HG03571 (cell line): Measurements from ENCODE around the gene WDR12.
"Not testable (repeated sequence)": the region's sequence is repeated elsewhere in the genome, so short reads cannot be mapped to it uniquely, and the experiment has no call there.

Experiments
- ATAC-seq: cut with Tn5 transposase; IDR thresholded peaks from one replicate; pipeline ENCODE4 v1.9.1; 2021; ENCODE audit not compliant: unreplicated experiment

WDR12 gene

DNA sequence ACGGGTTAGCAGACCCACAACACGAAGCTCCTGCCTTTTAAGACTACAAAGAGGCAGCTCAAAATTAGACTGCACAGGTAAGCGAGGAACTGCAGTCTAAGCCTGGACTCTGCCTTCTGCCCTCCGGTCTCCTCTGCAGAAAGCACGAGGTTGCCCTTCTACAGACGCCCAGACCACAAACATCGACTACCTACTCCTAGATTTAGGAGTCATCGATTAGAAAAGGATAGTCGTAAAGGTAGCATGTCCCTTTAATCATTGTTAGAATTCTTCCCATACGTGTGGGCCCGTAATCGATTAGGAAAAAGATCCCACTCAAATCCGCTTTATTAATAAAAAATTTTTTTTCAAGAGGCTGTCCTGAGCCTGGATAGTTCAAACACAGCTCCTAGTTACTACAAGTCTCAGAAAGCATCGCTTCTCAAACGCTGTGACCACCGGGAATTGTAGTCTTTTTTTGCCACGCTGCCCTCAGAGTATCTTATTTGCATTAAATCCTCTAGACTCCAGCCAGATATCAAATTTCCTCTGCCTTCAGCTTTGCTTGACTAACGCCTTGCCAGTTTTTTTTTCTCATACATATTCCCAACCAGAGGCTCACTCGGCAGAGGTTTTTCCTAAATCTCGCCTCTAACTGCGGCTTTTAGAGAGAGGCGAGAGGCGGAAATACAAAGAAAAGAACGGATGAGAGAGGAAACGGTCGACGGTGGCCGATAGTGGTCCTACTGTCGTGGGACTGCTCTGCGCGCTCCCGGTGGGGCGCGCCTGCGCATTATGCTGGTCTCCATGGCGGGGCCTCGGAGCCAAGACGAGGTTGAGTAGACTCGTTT lies at the start of gene WDR12, which contains the start of gene CARF:
Gene WDR12 (minus strand): TSS at position 162 of the 830 bp plus-strand sequence. CDS start 197 bp downstream, outside the sequence.
Gene CARF (plus strand): TSS at position 764 of the 830 bp plus-strand sequence. CDS start 29,628 bp downstream, outside the sequence.
- ATAC-seq, result peak; percentile 67

DNA sequence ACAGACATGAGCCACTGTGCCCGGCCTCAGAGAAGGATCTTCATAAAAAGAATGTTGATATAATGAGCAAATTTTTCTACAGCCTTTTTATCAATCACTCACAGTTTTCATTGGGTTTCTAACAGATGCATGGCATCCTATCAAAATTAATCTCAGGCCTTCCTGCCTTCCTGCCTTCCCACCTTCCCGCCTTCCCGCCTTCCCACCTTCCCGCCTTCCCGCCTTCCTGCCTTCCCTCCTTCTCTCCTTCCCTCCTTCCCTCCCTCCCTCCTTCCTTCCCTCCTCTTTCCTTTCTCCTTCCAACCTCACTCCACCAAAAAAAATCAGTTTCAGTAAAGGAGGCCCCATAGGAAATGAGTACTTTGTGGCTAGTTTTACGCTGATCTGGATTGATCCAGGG lies 49.1 kb upstream of the WDR12 start:
- ATAC-seq, result no peak

GRCh38 chr2:202950592-202950991 lies 39.1 kb upstream of the WDR12 start:
- ATAC-seq, result no peak

DNA sequence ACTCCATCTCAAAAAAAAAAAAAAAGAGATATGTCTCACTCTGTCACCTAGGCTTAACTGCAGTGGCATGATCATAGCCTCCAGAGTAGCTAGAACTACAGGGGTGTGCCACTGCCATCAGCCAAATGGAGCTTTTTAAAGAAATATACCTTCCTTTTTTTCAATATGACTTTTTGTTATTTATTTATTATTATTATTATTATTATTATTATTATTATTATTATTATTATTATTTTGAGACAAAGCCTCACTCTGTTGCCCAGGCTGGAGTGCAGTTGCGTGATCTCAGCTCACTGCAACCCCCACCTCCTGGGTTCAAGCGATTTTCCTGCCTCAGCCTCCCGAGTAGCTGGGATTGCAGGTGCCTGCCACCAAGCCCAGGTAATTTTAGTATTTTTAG lies 37.9 kb upstream of the WDR12 start:
- ATAC-seq, result not testable (repeated sequence)

DNA sequence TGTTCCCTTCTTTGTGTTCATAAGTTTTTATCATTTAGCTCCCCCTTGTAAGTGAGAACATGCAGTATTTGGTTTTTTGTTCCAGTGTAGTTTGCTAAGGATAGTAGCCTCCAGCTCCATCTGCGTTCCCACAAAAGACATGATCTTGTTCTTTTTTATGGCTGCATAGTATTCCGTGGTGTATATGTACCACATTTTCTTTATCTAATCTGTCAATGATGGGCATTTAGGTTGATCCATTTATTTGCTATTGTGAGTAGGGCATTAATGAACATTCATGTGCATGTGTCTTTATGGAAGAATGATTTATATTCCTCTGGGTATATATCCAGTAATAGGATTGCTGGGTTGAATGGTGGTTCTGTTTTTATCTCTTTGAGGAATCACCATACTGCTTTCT lies 34.0 kb upstream of the WDR12 start:
- no peak for ATAC-seq

DNA sequence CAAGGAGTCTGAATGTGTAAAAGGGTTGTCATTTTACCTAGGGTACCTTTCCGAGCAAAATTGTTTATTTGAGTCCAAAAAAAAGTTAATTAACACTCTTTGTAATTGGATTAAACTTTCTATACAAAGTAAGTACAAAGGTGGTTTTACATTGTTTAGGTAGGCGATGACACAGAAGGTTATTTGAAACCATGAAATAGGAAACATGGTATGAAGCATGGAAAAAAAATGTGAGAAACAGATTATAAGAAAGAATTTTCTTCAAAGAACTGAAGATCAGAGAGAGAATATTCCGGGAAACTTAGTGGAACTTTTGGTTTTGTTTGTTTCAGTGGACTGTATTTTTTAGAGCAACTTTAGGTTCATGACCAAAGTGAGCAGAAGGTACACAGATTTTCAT lies 33.3 kb upstream of the WDR12 start:
- no peak for ATAC-seq

GRCh38 chr2:202944408-202944807 lies 32.9 kb upstream of the WDR12 start:
- no peak for ATAC-seq

DNA sequence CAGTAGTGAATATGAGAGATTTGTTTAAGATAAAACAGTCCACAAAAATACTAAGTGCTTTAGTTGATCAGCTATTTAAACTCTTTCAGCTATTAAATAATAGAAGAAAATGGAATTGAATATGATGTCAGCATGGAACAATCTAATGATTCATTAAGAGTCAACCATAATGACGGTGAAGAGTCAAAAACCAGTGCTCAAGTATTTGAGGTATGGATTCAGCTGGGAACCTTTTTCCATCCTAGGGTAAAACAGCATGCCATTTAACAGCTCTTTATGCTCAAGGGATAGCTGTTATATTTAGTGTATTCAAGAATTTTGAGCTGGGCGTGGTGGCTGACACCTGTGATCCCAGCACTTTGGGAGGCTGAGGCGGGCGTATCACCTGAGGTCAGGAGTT lies 30.3 kb upstream of the WDR12 start:
- no peak for ATAC-seq

GRCh38 chr2:202938960-202939359 lies 27.5 kb upstream of the WDR12 start:
- no peak for ATAC-seq

DNA sequence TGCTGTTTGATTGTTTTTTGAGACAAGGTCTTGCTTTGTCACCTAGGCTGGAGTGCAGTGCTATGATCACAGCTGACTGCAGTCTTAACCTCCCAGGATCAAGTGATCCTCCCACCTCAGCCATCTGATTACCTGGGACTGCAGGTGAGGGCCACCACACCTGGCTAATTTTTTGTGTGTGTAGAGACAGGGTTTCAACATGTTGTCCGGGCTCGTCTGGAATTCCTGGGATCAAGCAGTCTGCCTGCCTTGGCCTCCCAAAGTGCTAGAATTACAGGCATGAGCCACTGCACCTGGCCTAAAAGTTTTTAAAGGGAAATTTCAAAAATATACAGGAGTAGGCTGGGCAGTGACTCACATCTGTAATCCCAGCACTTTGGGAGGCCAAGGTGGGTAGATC lies 23.0 kb upstream of the WDR12 start:
- ATAC-seq, result no peak

DNA sequence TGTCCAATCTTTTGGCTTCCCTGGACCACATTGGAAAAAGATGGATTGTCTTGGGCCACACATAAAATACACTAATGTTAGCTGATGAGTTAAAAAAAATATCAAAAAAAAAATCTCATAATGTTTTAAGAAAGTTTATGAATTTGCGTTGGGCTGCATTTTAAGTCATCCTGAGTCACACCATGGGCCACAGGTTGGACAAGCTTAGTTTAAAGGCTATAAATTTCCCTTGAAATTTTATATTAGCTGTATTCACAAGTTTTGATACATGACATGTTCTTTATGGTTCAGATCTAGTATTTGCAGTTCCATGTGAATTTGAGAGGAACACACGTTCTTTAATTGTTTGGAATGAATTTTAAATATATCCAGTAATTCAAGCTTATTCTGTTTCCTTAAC lies 22.5 kb upstream of the WDR12 start:
- no peak for ATAC-seq

DNA sequence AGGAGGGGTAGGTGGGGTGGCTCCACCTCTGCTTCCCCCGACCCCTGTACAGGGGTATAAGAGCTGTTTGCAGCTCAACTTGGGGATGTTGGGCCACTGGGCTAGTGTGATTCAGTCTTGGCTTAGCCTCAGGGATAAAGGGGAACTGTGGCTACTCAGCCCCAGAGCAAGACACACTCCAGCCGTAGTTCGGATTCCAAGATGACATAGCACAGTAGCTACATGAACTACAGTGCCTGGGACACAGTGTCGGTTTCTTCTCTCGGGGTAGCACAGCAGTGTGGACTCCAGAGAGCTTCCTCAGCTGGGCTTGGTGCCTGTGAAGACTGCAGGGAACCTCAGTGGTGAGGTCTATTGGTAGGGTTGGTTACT lies 21.7 kb upstream of the WDR12 start:
- ATAC-seq, result no peak

GRCh38 chr2:202932425-202933138 lies 21.1 kb upstream of the WDR12 start:
- ATAC-seq, result no peak

GRCh38 chr2:202918860-202919259 lies 7.4 kb upstream of the WDR12 start:
- ATAC-seq, result no peak

DNA sequence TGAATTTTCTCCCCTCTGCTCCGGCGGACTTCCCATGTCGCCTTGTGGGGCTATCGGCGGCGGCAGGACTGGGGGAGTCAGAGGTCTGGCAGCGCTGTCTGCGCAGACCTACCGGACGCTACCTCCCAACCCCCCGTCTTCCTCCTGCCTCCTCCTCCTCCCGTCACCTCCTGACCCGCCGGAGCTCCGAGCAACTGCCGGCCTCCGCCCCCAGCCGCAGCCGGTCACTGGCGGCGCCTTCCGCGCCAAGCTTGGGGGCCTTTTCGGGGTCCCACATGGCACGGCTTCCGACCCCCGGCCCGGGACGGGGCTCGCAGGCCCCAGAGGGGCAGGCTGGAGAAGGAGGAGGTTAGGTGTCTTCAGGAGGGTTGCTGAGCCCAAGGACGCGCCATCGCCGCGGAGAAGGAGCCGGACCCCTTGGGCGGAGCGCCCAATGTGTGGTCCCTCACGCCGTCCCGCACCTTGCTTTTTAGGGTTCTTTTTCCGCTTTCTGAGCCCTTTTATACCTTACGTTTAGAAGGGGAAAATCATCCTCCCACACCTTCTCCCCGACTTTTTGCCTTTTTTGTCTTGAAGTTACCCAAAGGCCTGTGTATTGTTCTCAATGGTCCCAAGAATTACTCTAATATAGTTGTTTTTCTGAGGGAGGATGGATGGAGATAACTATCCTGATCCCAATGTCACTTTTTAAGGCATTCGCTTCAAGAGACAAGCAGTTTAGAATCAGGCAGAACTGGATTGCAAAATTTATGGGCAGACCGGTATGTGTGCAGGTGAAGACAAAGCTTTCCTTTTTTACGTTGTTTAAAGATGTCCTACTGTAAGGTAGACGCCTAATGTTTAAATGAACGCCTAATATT lies 1.1 kb upstream of the WDR12 start:
- ATAC-seq, result peak; percentile 43

DNA sequence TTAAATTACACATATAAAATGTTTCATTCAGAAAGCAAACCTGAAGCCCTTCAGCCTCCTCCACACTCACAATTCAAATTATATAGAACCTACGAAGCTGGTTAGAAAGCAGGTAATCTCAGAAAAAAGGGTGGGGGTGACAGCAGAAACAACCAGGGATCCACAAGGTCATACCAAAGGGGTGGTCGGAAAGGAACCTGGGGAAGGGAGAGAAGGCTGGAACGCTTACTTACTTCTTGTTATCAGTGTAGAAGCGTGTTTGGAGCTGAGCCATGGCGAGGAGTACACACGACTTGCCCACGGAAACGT lies 316 bp downstream of the WDR12 start:
- no peak for ATAC-seq

DNA sequence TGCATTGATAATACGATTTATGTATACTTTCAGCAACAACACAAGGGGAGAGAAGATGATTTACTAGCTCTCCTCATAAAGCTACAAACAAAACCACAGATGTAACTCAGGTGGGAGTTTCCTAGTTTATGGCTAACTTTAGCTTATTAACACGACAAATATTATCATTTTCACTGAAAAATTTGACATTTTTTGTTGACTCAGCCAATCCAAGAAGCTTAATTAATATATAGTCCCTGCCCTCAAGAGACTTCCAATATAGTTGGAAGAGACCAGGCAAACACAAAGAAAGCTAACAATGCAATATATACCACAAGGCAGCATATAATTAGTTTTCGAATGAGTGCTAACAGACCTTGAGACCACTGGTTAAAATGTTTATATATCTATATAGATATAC lies 775 bp downstream of the WDR12 start:
- ATAC-seq, result no peak

- ATAC-seq, result not testable (repeated sequence)
Measured at GRCh38 chr2:202910250-202910649, 1.2 kb downstream of the WDR12 start.

GRCh38 chr2:202909394-202910192 lies 1.9 kb downstream of the WDR12 start:
- no peak for ATAC-seq

- no peak for ATAC-seq
Measured at GRCh38 chr2:202908186-202908585, 3.3 kb downstream of the WDR12 start.

DNA sequence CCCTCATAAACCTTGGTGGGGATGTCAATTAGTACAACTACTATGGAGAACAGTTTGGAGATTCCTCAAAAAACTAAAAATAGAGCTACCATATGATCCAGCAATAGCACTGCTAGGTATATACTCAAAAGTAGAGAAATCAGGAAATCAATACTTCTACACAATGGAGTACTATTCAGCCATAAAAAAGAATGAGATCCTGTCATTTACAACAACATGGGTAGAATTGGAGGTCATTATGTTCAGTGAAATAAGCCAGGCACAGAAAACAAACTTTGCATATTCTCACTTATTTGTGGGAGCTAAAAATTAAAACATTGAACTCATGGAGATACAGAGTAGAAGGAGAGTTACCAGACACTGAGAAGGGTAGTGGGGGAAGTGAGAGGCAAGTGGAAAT lies 6.0 kb downstream of the WDR12 start:
- ATAC-seq, result not testable (repeated sequence)
